Gastrocnemius medialis (tissue), 4 donors: ENCODE data around the gene TFR2. TPM values are rescaled to one million over a fixed set of nuclear protein-coding genes. Genes with fewer than 3 reads are reported as not detected.

Experiments
- ATAC-seq, 2 donors: fragments of 150-250 bp; one replicate each; pipeline ENCODE4 v1.9.1; 2016
- DNase-seq, 2 donors: peaks; one replicate each; pipeline ENCODE4 v3.0.0-alpha.2; 2019
- H3K27ac ChIP-seq, 4 donors: fragments of 200-600 bp; sonication (generic); 1 replicate in 1 of 4; 2 replicates in 3 of 4; pipeline ENCODE4 v1.5.1; 2016 to 2018; ENCODE audit warnings: mild to moderate bottlenecking in 2 of 4, moderate library complexity in 1 of 4
- H3K27me3 ChIP-seq, 3 donors: fragments of 200-600 bp; sonication (generic) in 2 of 3; 1 replicate in 1 of 3; 2 replicates in 2 of 3; pipeline versions ENCODE4 v1.5.1 to v1.6.0; 2016 to 2019; ENCODE audit warnings: mild to moderate bottlenecking in 1 of 3, moderate library complexity in 1 of 3
- H3K36me3 ChIP-seq, 2 donors: fragments of 200-600 bp; sonication (generic) in 1 of 2; one replicate each; pipeline ENCODE4 v1.5.1; 2017 to 2018
- H3K4me1 ChIP-seq, 2 donors: fragments of 200-600 bp; sonication (generic) in 1 of 2; one replicate each; pipeline ENCODE4 v1.5.1; 2016 to 2017; ENCODE audit warnings: mild to moderate bottlenecking in 2 of 2
- H3K4me3 ChIP-seq, 4 donors: fragments of 200-600 bp; sonication (generic) in 3 of 4; 1 replicate in 1 of 4; 2 replicates in 3 of 4; pipeline ENCODE4 v1.5.1; 2016 to 2019; ENCODE audit warnings: mild to moderate bottlenecking in 2 of 4
- H3K9me3 ChIP-seq, 3 donors: fragments of 200-600 bp; sonication (generic) in 2 of 3; 1 replicate in 1 of 3; 2 replicates in 2 of 3; pipeline ENCODE4 v1.5.1; 2016 to 2019
- CTCF ChIP-seq, 5 experiments: fragments of 450-650 bp in 3 of 5; fragments of 200-600 bp in 2 of 5; sonication (generic) in 2 of 5; IDR thresholded peaks in 4 of 5; conservative IDR thresholded peaks in 1 of 5; 1 replicate in 4 of 5; 2 replicates in 1 of 5; pipeline ENCODE4 v1.5.1; 2016 to 2019; ENCODE audit warnings: antibody characterized with exemption in 5 of 5, mild to moderate bottlenecking in 3 of 5, moderate library complexity in 3 of 5
- POLR2A ChIP-seq, 2 donors: fragments of 450-650 bp; IDR thresholded peaks; one replicate each; pipeline ENCODE4 v1.6.1; 2017; ENCODE audit warnings: antibody characterized with exemption in 2 of 2, mild to moderate bottlenecking in 2 of 2, moderate library complexity in 2 of 2
- in situ Hi-C, 4 donors: fragments of 200-750 bp; cut with MboI; loops; one replicate each; pipeline versions ENCODE4 v1.15.0 to v1.8.0; 2017; ENCODE audit warnings: low sequenced_read_pairs in 4 of 4
- intact Hi-C: fragments of 100-400 bp; cut with DNase I; formaldehyde crosslinking; loops from one replicate; pipeline ENCODE4 v1.15.1; 2023; ENCODE audit warnings: low total_unique reads
- total RNA-seq, 4 donors: library from RNA; depleted of rRNA; stranded (reverse); fragments of >200 nt; gene quantifications; one replicate each; pipeline versions ENCODE4 v1.1.0 to v1.2.3, GENCODE V29; 2016

TFR2 gene
- total RNA-seq, 4 donors from 2014 or later = 1.0 to 1.3 TPM; not detected in 2

- Histone ChIP-seq H3K4me3 (peak overlapping the region; percentile 95 to 100 (median 97)), H3K4me1 (peaks cover 0 to 8% of the 10 kb centered on the region in 2 donors), H3K27ac (peak overlapping the region; percentile 96 to 100 (median 99)), H3K27me3 (no peaks in the 10 kb centered on the region), H3K36me3 (peaks cover 0 to 35% of the 10 kb centered on the region in 2 donors), H3K9me3 (no peaks in the 10 kb centered on the region)
- DNase-seq = no peak
- no peak for ATAC-seq
- in situ Hi-C loops (no loop called here), intact Hi-C loops (loop anchor here (10.0 kb wide), 2 partner anchors 202 to 578 kb away; partner anchors contain the start of gene TSC22D4)
- TF ChIP-seq CTCF (IDR thresholded peaks at IDR 0.05 in 4 of 5, conservative IDR thresholded peaks at IDR 0.05 in 1 of 5) (no peak), POLR2A (IDR thresholded peaks at IDR 0.05) (no peak)
These were observed 35.4 kb upstream of the TFR2 start for GRCh38 chr7:100676501-100677306.

- H3K27ac ChIP-seq = peak overlapping the region; percentile 96 to 100 (median 99)
- DNase-seq = peak; percentile 66 to 75
- peak; percentile 4 to 22 for ATAC-seq
- H3K27me3 ChIP-seq = no peaks in the 10 kb centered on the region
- H3K4me1 ChIP-seq = peaks cover 0 to 8% of the 10 kb centered on the region in 2 donors
- no peaks in the 10 kb centered on the region for H3K9me3 ChIP-seq
- peak overlapping the region; percentile 95 to 100 (median 97) for H3K4me3 ChIP-seq
- peaks cover 0 to 29% of the 10 kb centered on the region in 2 donors for H3K36me3 ChIP-seq
- in situ Hi-C loops (no loop called here), intact Hi-C loops (loop anchor here (2.0 to 10.0 kb wide), 3 partner anchors 17 to 579 kb away; partner anchors contain the start of gene TSC22D4)
- TF ChIP-seq CTCF (IDR thresholded peaks at IDR 0.05 in 4 of 5, conservative IDR thresholded peaks at IDR 0.05 in 1 of 5) = no peak
- TF ChIP-seq POLR2A (IDR thresholded peaks at IDR 0.05) = peak; percentile 64 to 72
These were observed 34.4 kb upstream of the TFR2 start for GRCh38 chr7:100675581-100676350.

- DNase-seq (no peak), ATAC-seq (peak in 1 of 2 donors; percentile 3)
- peak overlapping the region; percentile 95 to 100 (median 97) for H3K4me3 ChIP-seq
- TF ChIP-seq POLR2A (IDR thresholded peaks at IDR 0.05) (no peak), CTCF (IDR thresholded peaks at IDR 0.05 in 4 of 5, conservative IDR thresholded peaks at IDR 0.05 in 1 of 5) (no peak)
- peaks cover 0 to 8% of the 10 kb centered on the region in 2 donors for H3K4me1 ChIP-seq
- H3K9me3 ChIP-seq = no peaks in the 10 kb centered on the region
- H3K27ac ChIP-seq = peak overlapping the region; percentile 96 to 100 (median 99)
- H3K36me3 ChIP-seq = peaks cover 0 to 29% of the 10 kb centered on the region in 2 donors
- H3K27me3 ChIP-seq = no peaks in the 10 kb centered on the region
- intact Hi-C loops = loop anchor here (2.0 to 10.0 kb wide), 3 partner anchors 18 to 580 kb away; partner anchors contain the start of gene TSC22D4
- in situ Hi-C loops = no loop called here
These were observed 33.7 kb upstream of the TFR2 start for GRCh38 chr7:100675105-100675451.

GRCh38 chr7:100674411-100675104 lies 33.2 kb upstream of the TFR2 start:
- Histone ChIP-seq H3K27ac (peak overlapping the region; percentile 96 to 100 (median 99)), H3K4me1 (peaks cover 0 to 8% of the 10 kb centered on the region in 2 donors), H3K27me3 (no peaks in the 10 kb centered on the region), H3K9me3 (no peaks in the 10 kb centered on the region), H3K36me3 (peaks cover 0 to 29% of the 10 kb centered on the region in 2 donors), H3K4me3 (peak overlapping the region; percentile 95 to 100 (median 97))
- ATAC-seq (peak; percentile 4 to 11), DNase-seq (no peak)
- in situ Hi-C loops = no loop called here
- TF ChIP-seq CTCF (IDR thresholded peaks at IDR 0.05 in 4 of 5, conservative IDR thresholded peaks at IDR 0.05 in 1 of 5) (no peak), POLR2A (IDR thresholded peaks at IDR 0.05) (no peak)
- intact Hi-C loops = loop anchor here (2.0 to 10.0 kb wide), 3 partner anchors 18 to 580 kb away; partner anchors contain the start of gene TSC22D4
